Ectodermal cell (in vitro differentiated cells): ENCODE data around the gene FLT3LG.

Experiments
- H3K27ac ChIP-seq: 2 replicates; pipeline ENCODE4 v1.7.0; 2013; ENCODE audit warnings: mild to moderate bottlenecking, low read depth, low read length; ENCODE audit not compliant: insufficient read depth, poor library complexity, severe bottlenecking
- H3K27me3 ChIP-seq: 2 replicates; pipeline ENCODE4 v1.7.0; 2013; ENCODE audit warnings: mild to moderate bottlenecking, low read length; ENCODE audit not compliant: insufficient read depth, control insufficient read depth, poor library complexity, severe bottlenecking
- H3K36me3 ChIP-seq: one replicate; pipeline ENCODE4 v1.7.0; 2013; ENCODE audit warnings: low read length; ENCODE audit not compliant: control insufficient read depth, insufficient read depth
- H3K4me1 ChIP-seq: one replicate; pipeline ENCODE4 v1.7.0; 2013; ENCODE audit warnings: low read length; ENCODE audit not compliant: control insufficient read depth, insufficient read depth
- H3K4me3 ChIP-seq: 2 replicates; pipeline ENCODE4 v1.7.0; 2013; ENCODE audit warnings: low read depth, low read length, control low read depth; ENCODE audit not compliant: insufficient read depth
- H3K9me3 ChIP-seq: 2 replicates; pipeline ENCODE4 v1.7.0; 2013; ENCODE audit warnings: mild to moderate bottlenecking, low read length, moderate library complexity; ENCODE audit not compliant: control insufficient read depth
- WGBS, 2 experiments: methylation state at CpG; one replicate each; pipeline ENCODE4 v1.1.7; 2013; ENCODE audit warnings: missing lambda C conversion rate in 2 of 2; 5-methylcytosine and 5-hydroxymethylcytosine counted together

The FLT3LG gene

GRCh38 chr19:49497789-49498103 is 23.7 kb downstream of the FLT3LG start:
- WGBS, 2 experiments = 96 to 97% methylated on average over 12 of the region's 12 CpGs
- Histone ChIP-seq H3K9me3 (no peaks in the 10 kb centered on the region), H3K27ac (no peak overlapping the region), H3K4me1 (peaks cover 9% of the 10 kb centered on the region), H3K27me3 (no peaks in the 10 kb centered on the region), H3K4me3 (peak overlapping the region; percentile 87), H3K36me3 (peaks cover 26% of the 10 kb centered on the region)

- H3K4me3 ChIP-seq = no peak overlapping the region
- no peaks in the 10 kb centered on the region for H3K27me3 ChIP-seq
- peaks cover 14% of the 10 kb centered on the region for H3K4me1 ChIP-seq
- no peaks in the 10 kb centered on the region for H3K9me3 ChIP-seq
- H3K27ac ChIP-seq = no peak overlapping the region
- 93 to 99% methylated on average over 7 of the region's 7 CpGs for WGBS, 2 experiments
- peaks cover 26% of the 10 kb centered on the region for H3K36me3 ChIP-seq
These were observed 24.5 kb downstream of the FLT3LG start for GRCh38 chr19:49498475-49498874.

- Histone ChIP-seq H3K4me1 (peaks cover 15% of the 10 kb centered on the region), H3K36me3 (peaks cover 26% of the 10 kb centered on the region), H3K9me3 (no peaks in the 10 kb centered on the region), H3K27me3 (no peaks in the 10 kb centered on the region), H3K4me3 (no peak overlapping the region), H3K27ac (peak overlapping the region; percentile 2)
- WGBS, 2 experiments = 94 to 95% methylated on average over 19 of the region's 19 CpGs
These were observed 25.1 kb downstream of the FLT3LG start for GRCh38 chr19:49499030-49499670.

- Histone ChIP-seq H3K27ac (no peak overlapping the region), H3K9me3 (no peaks in the 10 kb centered on the region), H3K4me3 (no peak overlapping the region), H3K4me1 (peaks cover 7% of the 10 kb centered on the region), H3K36me3 (peaks cover 19% of the 10 kb centered on the region), H3K27me3 (no peaks in the 10 kb centered on the region)
- 74 to 75% methylated on average over 14 of the region's 14 CpGs for WGBS, 2 experiments
These were observed 29.0 kb downstream of the FLT3LG start for GRCh38 chr19:49502866-49503581.

- Histone ChIP-seq H3K36me3 (peaks cover 13% of the 10 kb centered on the region), H3K4me3 (no peak overlapping the region), H3K9me3 (no peaks in the 10 kb centered on the region), H3K4me1 (peaks cover 5% of the 10 kb centered on the region), H3K27me3 (no peaks in the 10 kb centered on the region), H3K27ac (no peak overlapping the region)
- 85 to 88% methylated on average over 9 of the region's 9 CpGs for WGBS, 2 experiments
These were observed 29.6 kb downstream of the FLT3LG start for GRCh38 chr19:49503582-49503962.

- no peaks in the 10 kb centered on the region for H3K27me3 ChIP-seq
- WGBS, 2 experiments = 30 to 31% methylated on average over 8 of the region's 8 CpGs
- no peaks in the 10 kb centered on the region for H3K9me3 ChIP-seq
- H3K36me3 ChIP-seq = no peaks in the 10 kb centered on the region
- peaks cover 8% of the 10 kb centered on the region for H3K4me1 ChIP-seq
- no peak overlapping the region for H3K4me3 ChIP-seq
- H3K27ac ChIP-seq = no peak overlapping the region
These were observed 32.6 kb downstream of the FLT3LG start for GRCh38 chr19:49506575-49507105.

- Histone ChIP-seq H3K4me3 (no peak overlapping the region), H3K27ac (no peak overlapping the region)
- WGBS, 2 experiments = 89 to 92% methylated on average over 12 of the region's 12 CpGs
These were observed 33.9 kb downstream of the FLT3LG start for GRCh38 chr19:49507803-49508494.

GRCh38 chr19:49512970-49513745 is 39.1 kb downstream of the FLT3LG start:
- H3K36me3 ChIP-seq = no peaks in the 10 kb centered on the region
- H3K27ac ChIP-seq = no peak overlapping the region
- H3K9me3 ChIP-seq = no peaks in the 10 kb centered on the region
- peaks cover 12% of the 10 kb centered on the region for H3K4me1 ChIP-seq
- peak overlapping the region; percentile 81 for H3K4me3 ChIP-seq
- 0 to 1% methylated on average over 50 of the region's 50 CpGs for WGBS, 2 experiments
- no peaks in the 10 kb centered on the region for H3K27me3 ChIP-seq

More at GRCh38 chr19:49507803-49508494, 33.9 kb downstream of the FLT3LG start:
- Histone ChIP-seq H3K36me3 (no peaks in the 10 kb centered on the region), H3K27me3 (no peaks in the 10 kb centered on the region), H3K4me1 (peaks cover 11% of the 10 kb centered on the region), H3K9me3 (no peaks in the 10 kb centered on the region)

- H3K4me3 ChIP-seq = peak overlapping the region; percentile 81
- no peaks in the 10 kb centered on the region for H3K9me3 ChIP-seq
These were observed 39.7 kb downstream of the FLT3LG start for GRCh38 chr19:49513746-49514118.

More at GRCh38 chr19:49513746-49514118, 39.7 kb downstream of the FLT3LG start:
- Histone ChIP-seq H3K36me3 (no peaks in the 10 kb centered on the region), H3K27ac (no peak overlapping the region), H3K27me3 (no peaks in the 10 kb centered on the region), H3K4me1 (peaks cover 12% of the 10 kb centered on the region)
- 51 to 61% methylated on average over 11 to 12 of the region's 12 CpGs for WGBS, 2 experiments
